ENCODE measurements around the gene PDZK1.
"Not testable (repeated sequence)": the region's sequence is repeated elsewhere in the genome, so short reads cannot be mapped to it uniquely, and the experiment has no call there.

The PDZK1 gene

GRCh38 chr1:145707183-145707867 lies at the start of gene PDZK1:
Gene PDZK1 (minus strand): TSS chr1:145707368. CDS start chr1:145688021, 19,347 bp downstream.
- DNase-seq, result peak; percentile 72

GRCh38 chr1:145751491-145752037 lies 44.4 kb upstream of the PDZK1 start:
- DNase-seq, result no peak

- no peak for DNase-seq
Observed at GRCh38 chr1:145750426-145750825, 43.3 kb upstream of the PDZK1 start.

- no peak for DNase-seq
Observed at GRCh38 chr1:145747398-145748247, 40.5 kb upstream of the PDZK1 start.

- DNase-seq, result no peak
Observed at GRCh38 chr1:145740269-145740668, 33.1 kb upstream of the PDZK1 start.

GRCh38 chr1:145736191-145736590 lies 29.0 kb upstream of the PDZK1 start:
- DNase-seq, result no peak

DNA sequence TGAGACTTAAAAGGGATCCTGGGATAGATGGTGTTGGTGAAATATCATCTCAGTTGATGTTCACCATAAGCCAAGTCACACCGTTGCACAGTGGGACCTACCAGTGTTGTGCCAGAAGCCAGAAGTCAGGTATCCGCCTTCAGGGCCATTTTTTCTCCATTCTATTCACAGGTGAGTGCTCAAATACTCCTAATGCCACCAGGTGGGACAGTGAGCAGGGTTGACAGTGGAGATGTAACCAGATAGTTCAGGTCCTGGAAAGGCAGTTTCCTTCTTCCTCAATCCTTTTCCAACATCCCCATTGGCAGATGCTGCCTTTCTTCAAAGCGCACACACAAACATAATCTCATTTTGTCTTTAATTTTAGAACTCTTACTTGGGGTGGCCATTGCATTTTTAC lies 23.7 kb upstream of the PDZK1 start:
- no peak for DNase-seq

GRCh38 chr1:145730467-145730866 lies 23.3 kb upstream of the PDZK1 start:
- no peak for DNase-seq

GRCh38 chr1:145729666-145730436 lies 22.7 kb upstream of the PDZK1 start:
- no peak for DNase-seq

- no peak for DNase-seq
Observed at GRCh38 chr1:145729196-145729595, 22.0 kb upstream of the PDZK1 start.

GRCh38 chr1:145726193-145726592 lies 19.0 kb upstream of the PDZK1 start:
- DNase-seq, result not testable (repeated sequence)

- peak; percentile 60 for DNase-seq
Observed at GRCh38 chr1:145720878-145721671, 13.9 kb upstream of the PDZK1 start.

DNA sequence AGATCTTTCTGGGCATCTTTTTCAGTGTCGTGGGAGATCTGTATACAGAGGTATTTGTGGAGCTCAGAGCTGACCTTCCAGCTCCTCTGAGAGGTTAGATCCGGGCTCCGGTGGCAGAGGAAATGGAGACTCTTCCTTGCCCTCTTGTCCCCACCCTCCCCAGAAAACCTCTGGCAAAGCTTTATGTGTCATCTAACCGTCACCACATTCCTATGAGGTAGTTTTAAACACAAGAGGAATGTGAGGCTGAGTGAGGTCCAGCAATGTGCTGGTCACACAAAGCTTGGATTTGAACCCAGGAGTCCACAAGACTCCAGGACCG lies 13.3 kb upstream of the PDZK1 start:
- no peak for DNase-seq

- DNase-seq, result no peak
Observed at GRCh38 chr1:145719230-145720079, 12.3 kb upstream of the PDZK1 start, which contains the start of gene CD160. Gene CD160 (plus strand): TSS chr1:145719499. CDS start chr1:145728328, 8,829 bp downstream.

DNA sequence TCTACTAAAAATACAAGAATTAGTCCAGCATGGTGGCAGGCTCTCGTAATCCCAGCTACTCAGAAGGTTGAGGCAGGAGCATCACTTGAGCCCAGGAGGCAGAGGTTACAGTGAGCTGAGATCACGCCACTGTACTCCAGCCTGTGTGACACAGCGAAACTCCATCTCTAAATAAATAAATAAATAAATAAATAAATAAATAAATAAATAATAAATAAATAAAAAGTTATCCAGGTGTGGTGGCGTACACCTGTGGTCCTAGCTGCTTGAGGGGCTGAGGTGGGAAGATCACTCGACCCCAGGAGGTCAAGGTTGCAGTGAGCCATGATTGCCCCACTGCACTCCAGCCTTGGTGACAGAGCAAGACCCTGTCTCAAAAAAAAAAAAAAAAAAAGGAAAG lies 11.3 kb upstream of the PDZK1 start:
- not testable (repeated sequence) for DNase-seq

DNA sequence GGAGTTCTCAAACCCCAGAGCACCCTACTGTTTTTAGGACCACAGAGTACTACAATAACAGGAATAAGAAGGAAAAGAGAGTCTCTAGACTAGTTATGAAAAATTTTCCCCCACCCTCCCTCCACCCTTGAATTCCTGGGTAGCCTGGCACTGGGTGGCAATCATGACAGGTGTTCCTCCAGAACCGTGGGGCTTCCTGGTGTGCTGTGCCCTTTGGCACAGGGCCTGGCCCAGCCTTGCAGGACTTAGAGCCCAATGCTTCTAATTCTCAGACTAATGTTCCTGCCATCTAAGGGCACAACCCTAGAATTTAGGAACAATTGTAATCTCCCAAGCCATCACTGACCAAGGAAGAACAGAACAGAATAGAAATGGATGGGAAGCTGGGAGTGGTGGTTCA lies 10.7 kb upstream of the PDZK1 start:
- DNase-seq, result no peak

DNA sequence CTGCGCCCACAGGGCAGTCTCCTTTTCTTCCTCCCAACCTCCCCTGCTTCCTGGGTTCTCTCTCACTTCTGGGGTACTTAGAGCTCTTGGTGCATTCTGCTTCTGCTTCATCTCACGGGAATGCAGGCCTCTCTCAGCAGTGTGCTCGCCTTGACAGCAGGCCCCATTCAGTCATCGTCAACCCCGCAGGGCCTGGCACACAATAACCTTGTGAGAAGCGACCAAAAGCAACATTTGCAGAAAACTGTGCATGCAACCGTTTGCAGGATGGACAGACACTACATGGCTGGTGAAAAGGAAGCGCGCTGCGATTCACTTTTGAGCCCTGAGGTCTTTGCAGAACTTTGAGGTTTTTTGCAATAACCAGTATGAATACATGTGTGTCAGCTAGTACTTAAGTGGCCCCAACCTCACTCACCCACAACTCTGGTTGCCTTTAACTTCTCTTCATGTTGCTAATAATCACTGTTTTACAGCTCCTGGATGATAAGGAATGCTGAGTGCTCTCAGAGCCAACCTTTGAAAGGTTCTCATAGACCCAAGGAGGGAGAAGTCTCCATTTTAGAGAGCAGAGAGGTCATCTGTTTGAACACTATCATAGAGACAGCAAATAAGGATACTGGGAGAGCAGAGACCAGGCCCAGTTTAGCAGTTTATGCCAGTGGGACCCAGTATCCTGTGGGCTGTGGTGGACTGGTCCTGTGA lies 9.6 kb upstream of the PDZK1 start:
- DNase-seq, result no peak

DNA sequence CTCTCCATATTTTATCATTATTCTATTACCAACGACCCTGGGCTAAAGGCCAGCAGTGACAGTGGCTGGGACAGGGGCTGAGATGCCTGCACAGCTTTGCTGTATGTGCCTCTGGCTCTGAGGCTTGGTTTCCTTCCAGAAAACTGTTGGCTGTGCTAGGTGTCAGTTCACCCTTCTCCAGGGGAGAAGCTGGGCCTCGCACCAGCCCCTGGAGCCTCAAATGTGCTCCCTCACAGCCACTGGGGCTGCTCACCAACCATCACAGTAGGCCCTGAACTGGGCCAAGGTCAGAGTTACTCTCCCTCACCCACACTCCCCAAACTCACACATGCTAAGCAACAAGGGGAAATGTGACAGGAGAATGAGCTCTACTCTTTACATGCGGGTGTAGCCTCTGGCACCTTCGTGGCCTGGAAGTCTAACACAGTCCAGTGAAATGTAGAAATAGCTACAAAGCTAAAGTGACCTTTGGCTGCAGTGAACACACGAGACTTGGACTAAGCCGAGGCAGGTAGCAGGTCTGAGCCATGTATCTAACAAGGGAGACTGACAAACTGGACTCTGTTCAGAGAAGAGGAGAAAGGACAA lies 7.5 kb upstream of the PDZK1 start:
- no peak for DNase-seq

DNA sequence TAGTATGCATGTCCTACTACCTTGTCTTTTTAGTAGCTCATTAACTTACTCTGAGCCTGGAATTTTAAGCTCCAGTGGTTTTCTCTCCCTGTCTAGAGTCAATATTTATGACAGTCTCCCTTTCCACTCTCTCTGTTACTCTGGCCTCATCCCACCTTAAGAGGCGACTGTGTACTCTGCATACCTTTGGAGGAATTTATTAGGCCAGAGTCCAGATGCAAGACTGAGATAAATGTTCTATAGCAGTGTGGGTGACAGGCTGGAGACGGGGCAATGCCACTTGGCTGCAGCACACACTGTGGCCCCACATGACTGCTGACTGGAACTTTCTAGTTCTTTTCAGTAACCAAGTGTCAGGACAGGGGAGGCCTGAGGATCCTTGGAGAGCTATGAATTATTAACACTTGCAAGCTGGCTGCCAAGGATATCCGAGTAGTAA lies 4.1 kb upstream of the PDZK1 start:
- DNase-seq, result no peak
